Activated CD4-positive, alpha-beta T cell treated with anti-CD3 and anti-CD28 coated beads, Interleukin-2, amount 10 ng/mL, durations not matched to agents 24 days and 14 days (primary cell): ENCODE measurements around the gene TNP2. TPM values are rescaled to one million over a fixed set of nuclear protein-coding genes. Genes with fewer than 3 reads are reported as not detected.
"Not testable (repeated sequence)": the region's sequence is repeated elsewhere in the genome, so short reads cannot be mapped to it uniquely, and the experiment has no call there.

Source experiments
- DNase-seq: peaks from one replicate; pipeline ENCODE4 v3.0.0; 2022
- H3K27ac Mint-ChIP-seq: one replicate; pipeline ENCODE4 v1.8.0; 2022; ENCODE audit warnings: mild to moderate bottlenecking, mixed read lengths
- H3K27me3 Mint-ChIP-seq: one replicate; pipeline ENCODE4 v1.8.0; 2022; ENCODE audit warnings: mixed read lengths
- H3K36me3 Mint-ChIP-seq: one replicate; pipeline ENCODE4 v1.8.0; 2022; ENCODE audit warnings: low read depth, mild to moderate bottlenecking, mixed read lengths
- H3K4me1 Mint-ChIP-seq: one replicate; pipeline ENCODE4 v1.8.0; 2021; ENCODE audit warnings: mixed read lengths
- H3K4me3 Mint-ChIP-seq: one replicate; pipeline ENCODE4 v1.8.0; 2022; ENCODE audit warnings: mild to moderate bottlenecking, moderate library complexity, mixed read lengths
- H3K9me3 Mint-ChIP-seq: one replicate; pipeline ENCODE4 v1.8.0; 2021; ENCODE audit warnings: mixed read lengths
- intact Hi-C: fragments of 100-400 bp; cut with micrococcal nuclease; formaldehyde crosslinking; loops from one replicate; pipeline ENCODE4 v1.15.1; 2023
- total RNA-seq: library from RNA; stranded (reverse); gene quantifications from 2 replicates; pipeline ENCODE4 v1.2.3, GENCODE V29; 2022

Gene TNP2
- total RNA-seq, 1 donor from 2014 or later = not detected

GRCh38 chr16:11296706-11297491 is 27.8 kb upstream of the TNP2 start:
- intact Hi-C loops = loop anchor here (5.0 kb wide), 1 partner anchor 35 kb away; no protein-coding TSS in a partner anchor
- Mint-ChIP-seq H3K4me1 (peaks cover 35% of the 10 kb centered on the region), H3K36me3 (no peaks in the 10 kb centered on the region), H3K4me3 (peak overlapping the region; percentile 63), H3K27ac (peak overlapping the region; percentile 66), H3K9me3 (no peaks in the 10 kb centered on the region), H3K27me3 (peaks cover 2% of the 10 kb centered on the region)
- DNase-seq = no peak

GRCh38 chr16:11296351-11296705 is 27.2 kb upstream of the TNP2 start:
- DNase-seq = no peak
- no peaks in the 10 kb centered on the region for H3K36me3 Mint-ChIP-seq
- H3K4me1 Mint-ChIP-seq = peaks cover 35% of the 10 kb centered on the region
- intact Hi-C loops = loop anchor here (5.0 kb wide), 1 partner anchor 34 kb away; no protein-coding TSS in a partner anchor
- H3K4me3 Mint-ChIP-seq = no peak overlapping the region
- H3K9me3 Mint-ChIP-seq = no peaks in the 10 kb centered on the region
- H3K27ac Mint-ChIP-seq = no peak overlapping the region
- H3K27me3 Mint-ChIP-seq = peaks cover 6% of the 10 kb centered on the region

GRCh38 chr16:11295672-11296071 is 26.5 kb upstream of the TNP2 start:
- H3K4me3 Mint-ChIP-seq = no peak overlapping the region
- no peaks in the 10 kb centered on the region for H3K9me3 Mint-ChIP-seq
- peaks cover 8% of the 10 kb centered on the region for H3K27me3 Mint-ChIP-seq
- H3K4me1 Mint-ChIP-seq = peaks cover 35% of the 10 kb centered on the region
- H3K36me3 Mint-ChIP-seq = no peaks in the 10 kb centered on the region
- intact Hi-C loops = loop anchor here (5.0 kb wide), 1 partner anchor 33 kb away; no protein-coding TSS in a partner anchor
- no peak overlapping the region for H3K27ac Mint-ChIP-seq
- DNase-seq = no peak

- H3K27me3 Mint-ChIP-seq = peaks cover 25% of the 10 kb centered on the region
- no peak overlapping the region for H3K4me3 Mint-ChIP-seq
- H3K9me3 Mint-ChIP-seq = no peaks in the 10 kb centered on the region
- no peak for DNase-seq
- no peak overlapping the region for H3K27ac Mint-ChIP-seq
- H3K4me1 Mint-ChIP-seq = peaks cover 32% of the 10 kb centered on the region
- intact Hi-C loops = no loop called here
- H3K36me3 Mint-ChIP-seq = no peaks in the 10 kb centered on the region
Measured at GRCh38 chr16:11292076-11292748, 23.1 kb upstream of the TNP2 start.

- no peak overlapping the region for H3K4me3 Mint-ChIP-seq
- H3K9me3 Mint-ChIP-seq = no peaks in the 10 kb centered on the region
- no peak for DNase-seq
- H3K27me3 Mint-ChIP-seq = peaks cover 25% of the 10 kb centered on the region
- no peak overlapping the region for H3K27ac Mint-ChIP-seq
- H3K4me1 Mint-ChIP-seq = peaks cover 28% of the 10 kb centered on the region
- no peaks in the 10 kb centered on the region for H3K36me3 Mint-ChIP-seq
- intact Hi-C loops = no loop called here
Measured at GRCh38 chr16:11291091-11291703, 22.1 kb upstream of the TNP2 start.

- DNase-seq = no peak
- Mint-ChIP-seq H3K27me3 (peaks cover 25% of the 10 kb centered on the region), H3K9me3 (no peaks in the 10 kb centered on the region), H3K4me1 (peaks cover 27% of the 10 kb centered on the region), H3K4me3 (no peak overlapping the region), H3K27ac (no peak overlapping the region), H3K36me3 (no peaks in the 10 kb centered on the region)
- intact Hi-C loops = no loop called here
Measured at GRCh38 chr16:11290102-11290893, 21.2 kb upstream of the TNP2 start.

- H3K36me3 Mint-ChIP-seq, DNase-seq, intact Hi-C loops, H3K9me3 Mint-ChIP-seq, H3K4me3 Mint-ChIP-seq, H3K27ac Mint-ChIP-seq: not testable (repeated sequence)
- peaks cover 22% of the 10 kb centered on the region for H3K4me1 Mint-ChIP-seq
- H3K27me3 Mint-ChIP-seq = peaks cover 25% of the 10 kb centered on the region
Measured at GRCh38 chr16:11289696-11290095, 20.6 kb upstream of the TNP2 start.

GRCh38 chr16:11289202-11289601 is 20.1 kb upstream of the TNP2 start:
- Mint-ChIP-seq H3K27ac (peak overlapping the region; percentile 3), H3K4me3 (no peak overlapping the region), H3K4me1 (peaks cover 22% of the 10 kb centered on the region), H3K9me3 (no peaks in the 10 kb centered on the region), H3K36me3 (no peaks in the 10 kb centered on the region), H3K27me3 (peaks cover 25% of the 10 kb centered on the region)
- no peak for DNase-seq
- intact Hi-C loops = no loop called here

GRCh38 chr16:11285842-11286241 is 16.7 kb upstream of the TNP2 start:
- H3K27ac Mint-ChIP-seq = no peak overlapping the region
- intact Hi-C loops = no loop called here
- H3K4me3 Mint-ChIP-seq = no peak overlapping the region
- no peak for DNase-seq
- H3K27me3 Mint-ChIP-seq = peaks cover 29% of the 10 kb centered on the region
- no peaks in the 10 kb centered on the region for H3K9me3 Mint-ChIP-seq
- H3K36me3 Mint-ChIP-seq = no peaks in the 10 kb centered on the region
- H3K4me1 Mint-ChIP-seq = peaks cover 16% of the 10 kb centered on the region

- Mint-ChIP-seq H3K36me3 (no peaks in the 10 kb centered on the region), H3K4me3 (no peak overlapping the region), H3K9me3 (no peaks in the 10 kb centered on the region), H3K27me3 (peaks cover 24% of the 10 kb centered on the region), H3K27ac (no peak overlapping the region), H3K4me1 (peaks cover 12% of the 10 kb centered on the region)
- no peak for DNase-seq
- intact Hi-C loops = no loop called here
Measured at GRCh38 chr16:11283820-11284248, 14.7 kb upstream of the TNP2 start.

- no peak for DNase-seq
- Mint-ChIP-seq H3K36me3 (no peaks in the 10 kb centered on the region), H3K4me3 (no peak within 1 kb of the TSS), H3K9me3 (no peaks in the 10 kb centered on the region), H3K27me3 (peaks cover 17% of the 10 kb centered on the region), H3K4me1 (peaks cover 5% of the 10 kb centered on the region), H3K27ac (no peak within 1 kb of the TSS)
- intact Hi-C loops = no loop called here
Measured at GRCh38 chr16:11280616-11281522, 11.7 kb upstream of the TNP2 start, which contains the start of gene PRM1. TSS of gene PRM1 (minus strand) at chr16:11281330. CDS start at chr16:11281238, 92 bp downstream.

GRCh38 chr16:11278681-11279628 is 9.8 kb upstream of the TNP2 start:
- peaks cover 15% of the 10 kb centered on the region for H3K27me3 Mint-ChIP-seq
- peak overlapping the region; percentile 69 for H3K27ac Mint-ChIP-seq
- H3K9me3 Mint-ChIP-seq = no peaks in the 10 kb centered on the region
- no peaks in the 10 kb centered on the region for H3K36me3 Mint-ChIP-seq
- H3K4me3 Mint-ChIP-seq = no peak overlapping the region
- intact Hi-C loops = no loop called here
- no peak for DNase-seq
- peaks cover 5% of the 10 kb centered on the region for H3K4me1 Mint-ChIP-seq
